Measurements from ENCODE around the gene RALGPS1. TPM values are rescaled to one million over a fixed set of nuclear protein-coding genes. Genes with fewer than 3 reads are reported as not detected.

RALGPS1 gene
- total and polyA plus RNA-seq, 2 of the 8 experiments (the other 6 are each of a cell fraction or from before 2014, with no cell fraction given): 20.0 to 23.5 TPM

GRCh38 chr9:127196826-127197145 is 282.2 kb downstream of the RALGPS1 start:
- H2BK120ac ChIP-seq (replicated peaks; ENCODE audit: low read depth, low read length): no peak overlapping the region
- no peak overlapping the region for H2AK5ac ChIP-seq (ENCODE audit: low read depth, low read length)
- H2BK15ac ChIP-seq (ENCODE audit: low read length): no peak overlapping the region
- H3K36me3 ChIP-seq (ENCODE audit: control insufficient read depth in 2 of 4, insufficient read depth in 4 of 4, low read length in 3 of 4): no peaks in the 10 kb centered on the region
- H3K79me1 ChIP-seq (ENCODE audit: low read depth, low read length): no peaks in the 10 kb centered on the region
- CTCF ChIA-PET (ENCODE audit: partially characterized antibody): interaction anchor here (0.7 to 11.2 kb wide), 14 partner anchors 14 to 262 kb away, joined by 3 to 168 read pairs (median 4); no protein-coding TSS in a partner anchor
- FAIRE-seq: no peak
- no peak overlapping the region for H3K4me3 ChIP-seq (ENCODE audit: extremely low read depth in 1 of 4, insufficient read depth in 2 of 4, low read depth in 3 of 4, low read length in 4 of 4)
- H3K27ac ChIP-seq (ENCODE audit: low read depth, low read length): no peak overlapping the region
- TF ChIP-seq CHD1 (IDR thresholded peaks at IDR 0.05; ENCODE audit: low read depth, low read length) (no peak), KDM4A (IDR thresholded peaks at IDR 0.05; ENCODE audit: low read depth, low read length, severe bottlenecking) (no peak), ASH2L (IDR thresholded peaks at IDR 0.05; ENCODE audit: low read length) (no peak), POLR2AphosphoS5 (IDR thresholded peaks at IDR 0.05; ENCODE audit: low read depth, low read length) (no peak), RBBP5 (IDR thresholded peaks at IDR 0.05; ENCODE audit: borderline replicate concordance, low read depth, low read length) (no peak), EP300 (IDR thresholded peaks at IDR 0.05; ENCODE audit: borderline replicate concordance in 1 of 2, low read depth in 2 of 2, low read length in 2 of 2) (no peak), SUZ12 (IDR thresholded peaks at IDR 0.05; ENCODE audit: low read length) (no peak), POU5F1 (IDR thresholded peaks at IDR 0.05; ENCODE audit: low read depth, low read length) (no peak), KDM1A (IDR thresholded peaks at IDR 0.05; ENCODE audit: borderline replicate concordance, low read length) (no peak), SIX5 (IDR thresholded peaks at IDR 0.05; ENCODE audit: low read depth, low read length) (no peak), SP1 (IDR thresholded peaks at IDR 0.05; ENCODE audit: low read depth, low read length) (no peak)
- no peak overlapping the region for H3K14ac ChIP-seq (ENCODE audit: insufficient read length)
- H3K4ac ChIP-seq (replicated peaks; ENCODE audit: insufficient read length, low read depth, low read length): no peak overlapping the region
- no peak overlapping the region for H3K18ac ChIP-seq (ENCODE audit: extremely low read depth, low read length)
- H3K23me2 ChIP-seq (ENCODE audit: low read depth, low read length): no peaks in the 10 kb centered on the region
- no peak for DNase-seq (ENCODE audit: low read depth in 1 of 2, low spot score in 2 of 2)
- no peaks in the 10 kb centered on the region for H3K9me3 ChIP-seq (ENCODE audit: insufficient read depth in 2 of 2, low read depth in 1 of 2, low read length in 1 of 2)
- H3K56ac ChIP-seq (replicated peaks; ENCODE audit: insufficient read length, low read depth, low read length): no peak overlapping the region
- no peak overlapping the region for H3K9ac ChIP-seq (replicated peaks in 1 of 4; ENCODE audit: extremely low read depth in 1 of 4, low read depth in 3 of 4, low read length in 3 of 4)
- no peak overlapping the region for H4K91ac ChIP-seq (replicated peaks; ENCODE audit: insufficient read length, low read length)
- 0 out of 2 replicates have a peak overlapping the region, but pooled peaks have one; percentile 26 for H4K8ac ChIP-seq (ENCODE audit: extremely low read depth, insufficient read depth, low read length)
- H4K20me1 ChIP-seq (replicated peaks in 1 of 2; ENCODE audit: control insufficient read depth in 1 of 2, insufficient read depth in 2 of 2, low read length in 2 of 2): peaks cover 0 to 4% of the 10 kb centered on the region in 2 experiments
- no peaks in the 10 kb centered on the region for H3K79me2 ChIP-seq (ENCODE audit: control insufficient read depth in 1 of 2, insufficient read depth in 2 of 2, low read length in 2 of 2)
- POLR2A ChIA-PET (ENCODE audit: partially characterized antibody): interaction anchor here (1.0 kb wide), 1 partner anchor 36 kb away, joined by 3 read pairs; no protein-coding TSS in a partner anchor
- no peak overlapping the region for H2BK20ac ChIP-seq (ENCODE audit: low read length)
- no peak overlapping the region for H4K5ac ChIP-seq (ENCODE audit: insufficient read length, low read depth, low read length)
- H2AFZ ChIP-seq (ENCODE audit: low read length): no peak overlapping the region
- no peak overlapping the region for H2BK5ac ChIP-seq (ENCODE audit: low read depth, low read length)
- H2BK12ac ChIP-seq (ENCODE audit: low read depth, low read length): no peak overlapping the region
- no peaks in the 10 kb centered on the region for H3K27me3 ChIP-seq (replicated peaks in 1 of 4; ENCODE audit: control insufficient read depth in 3 of 4, extremely low read depth in 1 of 4, insufficient read depth in 3 of 4, low read length in 3 of 4)
- peaks cover 0 to 4% (median under 1%) of the 10 kb centered on the region in 4 experiments; a peak in 4 of 7 replicates for H3K4me1 ChIP-seq (replicated peaks in 1 of 4; ENCODE audit: control insufficient read depth in 3 of 4, insufficient read depth in 4 of 4, low read length in 3 of 4)
- no peak overlapping the region for H3K23ac ChIP-seq (ENCODE audit: insufficient read length)
- H3K4me2 ChIP-seq (ENCODE audit: insufficient read depth in 1 of 2, low read depth in 2 of 2, low read length in 2 of 2): no peak overlapping the region
- WGBS, 2 experiments (ENCODE audit: extremely low coverage in 1 of 2, insufficient coverage in 1 of 2, insufficient read length in 1 of 2, insufficient replicate concordance in 2 of 2, low coverage in 1 of 2, low lambda C conversion rate in 2 of 2, missing lambda C conversion rate in 1 of 2): 50% methylated on average over 3 of the region's 3 CpGs; no CpG with 5 or more reads in 1 of the 2 experiments

Measured in H1 (cell line).